HG02610 (cell line): ENCODE results near the gene SOX10.

Experiments used
- ATAC-seq: cut with Tn5 transposase; IDR thresholded peaks from one replicate; pipeline ENCODE4 v1.9.1; 2021; ENCODE audit warnings: mild to moderate bottlenecking, moderate library complexity; ENCODE audit not compliant: unreplicated experiment

SOX10 gene

DNA sequence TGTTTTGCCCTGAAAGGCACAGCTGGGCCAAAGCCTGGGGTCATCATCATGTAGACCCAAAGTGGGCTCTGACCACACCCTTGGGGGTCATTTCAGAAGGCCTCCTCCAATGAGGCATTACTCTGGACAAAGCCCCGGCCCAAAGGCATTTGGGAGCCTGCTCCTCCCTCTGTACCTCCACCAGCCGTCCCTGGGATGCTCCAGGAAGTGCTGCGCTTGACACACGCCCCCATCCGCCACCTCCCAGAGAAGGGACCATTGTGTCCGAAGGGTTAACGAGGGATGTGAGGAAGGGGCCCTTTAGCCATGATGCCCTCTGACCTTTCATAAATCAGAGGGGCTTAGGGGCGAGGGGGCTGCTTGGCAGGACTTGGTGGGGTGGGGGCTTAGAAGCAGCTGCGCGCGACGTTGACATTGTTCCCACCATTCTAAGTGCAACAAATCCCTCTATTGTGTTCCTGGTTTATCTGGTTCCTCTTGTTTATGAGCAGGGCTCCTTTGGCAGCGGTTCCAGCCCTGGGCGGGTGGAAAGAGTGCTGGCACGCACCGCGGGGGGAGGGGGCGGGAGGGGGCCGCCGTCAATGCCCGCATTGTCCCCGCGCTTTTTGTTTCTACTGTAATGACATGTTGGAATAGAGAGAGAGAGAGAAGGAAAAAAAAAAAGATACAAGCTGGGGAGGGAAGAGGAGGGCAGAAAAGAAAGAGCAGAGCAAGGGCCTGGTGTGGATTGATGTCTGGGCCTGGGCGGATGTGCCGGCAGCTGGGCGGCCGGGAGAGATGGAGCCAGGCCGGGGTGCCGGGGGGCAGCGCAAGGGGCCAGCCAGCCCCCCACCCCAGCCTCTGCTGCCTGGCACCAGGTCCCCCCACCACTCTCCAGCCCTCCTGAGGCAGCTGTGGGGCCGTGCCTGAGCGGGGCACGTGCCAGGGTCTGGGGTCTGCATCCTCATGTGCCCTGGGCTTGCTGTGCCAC lies 32.1 kb upstream of the SOX10 start:
- ATAC-seq = no peak

DNA sequence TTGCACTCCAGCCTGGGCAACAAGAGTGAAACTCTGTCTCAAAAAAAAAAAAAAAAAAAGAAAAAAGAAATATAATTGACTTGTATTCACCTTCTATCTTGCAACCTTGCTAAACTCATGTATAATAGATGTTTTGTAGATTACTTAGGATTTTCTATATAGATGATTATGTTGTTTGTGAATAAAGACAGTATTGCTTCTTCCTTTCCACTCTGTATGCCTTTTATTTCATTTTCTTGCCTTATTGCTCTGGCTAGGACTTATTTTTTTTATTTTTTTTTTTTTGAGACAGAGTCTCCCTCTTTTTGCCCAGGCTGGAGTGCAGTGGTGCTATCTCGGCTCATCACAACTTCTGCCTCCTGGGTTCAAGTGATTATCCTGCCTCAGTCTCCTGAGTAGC lies 29.7 kb upstream of the SOX10 start:
- ATAC-seq = no peak

DNA sequence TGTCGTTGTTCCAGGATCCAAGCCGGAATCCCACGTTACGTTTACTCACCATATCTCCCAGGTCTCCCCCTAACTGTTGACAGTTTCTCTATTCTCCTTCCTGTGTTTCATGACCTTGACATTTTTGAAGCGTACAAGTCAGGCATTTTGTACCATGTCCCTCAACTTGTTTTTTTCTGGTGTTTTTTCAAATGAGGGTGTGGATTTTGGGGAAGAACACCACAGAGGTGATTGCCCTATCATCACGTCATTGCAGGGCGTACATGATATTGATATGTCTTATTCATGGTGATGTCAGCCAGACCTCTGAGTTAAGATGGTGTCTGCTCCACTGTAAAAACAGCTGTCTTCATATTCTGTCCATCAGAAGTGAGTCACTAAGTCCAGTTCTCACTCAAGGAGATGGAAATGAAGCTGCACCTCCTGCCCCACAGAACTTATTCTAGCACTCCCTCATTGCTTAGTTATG lies 28.3 kb upstream of the SOX10 start:
- ATAC-seq = no peak

DNA sequence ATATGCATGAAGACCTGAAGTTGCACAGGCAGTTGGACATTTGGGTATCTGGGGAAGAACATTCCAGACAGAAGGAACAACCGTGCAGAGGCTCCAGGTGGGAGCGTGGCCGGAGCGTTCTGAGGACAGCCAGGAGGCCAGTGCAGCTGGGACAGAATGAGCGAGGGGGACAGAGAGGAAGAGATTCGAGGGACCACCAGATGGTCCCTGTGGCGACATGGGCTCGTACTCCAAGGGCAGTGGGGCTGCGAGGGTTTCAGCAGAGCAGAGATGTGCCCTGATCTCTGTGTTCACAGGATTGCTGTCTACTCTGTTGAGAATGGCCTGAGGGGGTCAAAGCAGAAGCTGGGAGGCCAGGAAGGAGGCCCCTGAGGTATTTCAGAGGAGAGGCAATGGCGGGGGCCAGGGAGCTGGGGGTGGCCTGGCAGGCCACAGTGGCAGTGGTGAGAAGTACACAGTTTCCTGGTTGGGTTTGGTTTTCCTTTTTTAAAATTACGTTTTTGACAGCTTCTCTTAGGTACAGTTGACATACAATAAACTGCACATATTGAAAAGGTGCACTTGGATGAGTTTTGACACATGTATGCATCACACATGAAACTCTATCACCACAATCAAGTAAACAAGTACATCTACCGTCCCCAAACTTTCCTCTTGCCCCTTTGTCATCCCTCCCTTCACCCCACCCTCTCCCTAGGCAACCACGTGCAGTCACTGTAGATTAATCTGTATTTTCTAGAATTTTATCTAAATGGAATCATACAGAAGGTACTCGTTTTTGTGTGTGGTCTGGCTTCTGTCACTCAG lies 24.8 kb upstream of the SOX10 start:
- no peak for ATAC-seq

DNA sequence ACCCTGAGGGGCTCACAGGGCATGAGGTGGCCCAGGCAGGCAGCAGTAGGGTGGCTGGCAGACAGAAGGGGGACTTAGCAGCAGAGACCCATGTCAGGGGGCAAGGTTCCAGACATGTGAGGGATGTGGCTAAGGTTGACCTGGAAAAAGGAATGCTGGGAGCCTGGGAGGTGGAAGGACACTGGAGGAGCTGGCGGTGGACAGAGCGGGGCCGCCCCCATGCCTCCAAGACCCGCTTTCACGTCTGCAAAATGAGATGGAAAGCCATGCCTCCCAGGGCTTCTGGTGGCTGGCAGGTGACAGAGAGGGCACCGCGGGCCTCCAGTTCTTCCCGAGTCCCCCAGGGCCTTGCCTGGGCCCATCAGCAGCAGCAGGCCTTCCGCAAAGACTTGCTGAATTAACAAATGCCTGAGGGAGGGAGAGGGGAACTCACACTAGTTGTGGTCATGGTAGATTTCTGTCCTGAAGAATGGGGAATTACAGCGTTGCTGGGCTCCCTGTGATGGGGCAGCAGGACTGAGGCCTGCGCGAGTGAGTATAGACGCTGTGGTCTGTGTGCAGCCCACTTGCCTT lies 23.1 kb upstream of the SOX10 start:
- ATAC-seq = no peak

DNA sequence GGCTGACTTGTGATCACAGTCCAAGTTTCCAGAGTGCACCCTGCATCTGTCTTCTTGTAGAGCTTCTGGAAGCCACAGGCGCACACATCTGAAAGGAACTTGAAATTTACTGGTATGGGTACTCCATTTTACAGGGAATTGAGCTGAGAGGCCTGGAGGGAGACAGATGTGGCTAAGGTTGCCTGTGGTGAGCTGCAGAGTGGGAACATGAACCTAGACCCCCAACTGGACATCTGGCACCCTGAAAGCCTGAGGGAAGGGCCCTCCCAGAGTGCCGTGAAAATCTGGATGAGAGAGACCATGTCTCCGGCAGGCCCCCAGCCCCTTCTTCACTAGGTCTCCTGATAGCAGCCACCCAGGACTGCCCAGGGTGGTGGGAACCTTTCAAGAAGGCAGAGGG lies 22.6 kb upstream of the SOX10 start:
- ATAC-seq = no peak

DNA sequence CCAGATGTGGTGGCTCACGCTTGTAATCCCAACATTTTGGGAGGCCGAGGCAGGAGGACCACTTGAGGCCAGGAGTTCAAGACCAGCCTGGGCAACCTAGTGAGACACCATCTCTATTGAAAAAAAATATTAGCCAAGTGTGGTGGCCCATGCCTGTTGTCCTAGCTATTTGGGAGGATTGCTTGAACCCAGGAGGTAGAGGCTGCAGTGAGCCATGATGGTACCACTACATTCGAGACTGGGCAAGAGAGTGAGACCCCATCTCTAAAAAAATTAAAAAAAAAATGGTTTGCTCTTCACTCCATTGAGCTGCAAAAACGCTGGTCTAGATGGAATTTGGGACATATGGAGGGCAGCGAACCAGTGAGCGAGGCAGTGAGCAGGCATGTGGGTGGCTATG lies 21.6 kb upstream of the SOX10 start:
- ATAC-seq = no peak

DNA sequence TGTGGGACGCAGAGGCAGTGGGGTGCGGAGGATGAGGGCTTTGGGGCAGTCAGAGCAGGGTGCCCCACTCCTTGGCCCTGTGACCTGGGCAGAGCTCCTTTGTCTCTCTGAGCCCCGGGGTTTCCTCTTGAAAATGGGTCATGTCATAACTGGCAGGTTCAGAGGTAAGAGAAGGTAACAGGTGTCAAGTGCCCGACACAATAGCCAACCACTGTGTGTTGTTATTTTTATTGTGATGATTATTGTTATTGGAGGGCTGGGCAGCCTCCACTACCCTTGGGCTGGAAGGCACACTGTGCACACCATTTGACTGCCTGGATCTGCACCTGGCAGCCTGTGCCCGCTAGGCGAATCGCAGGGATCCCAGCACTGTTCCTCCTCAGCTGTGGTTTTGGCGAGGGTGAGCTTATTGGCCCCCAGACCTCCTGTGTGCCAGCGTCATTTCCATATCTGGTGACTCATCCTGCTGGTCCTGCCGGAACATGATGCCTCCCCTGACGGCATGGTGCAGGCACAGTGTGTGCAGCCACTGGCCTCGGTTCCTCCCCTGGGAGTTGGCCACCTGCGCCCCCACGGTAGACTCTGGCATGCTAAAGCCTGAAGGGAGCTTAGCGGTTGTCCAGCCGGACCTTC lies 15.4 kb upstream of the SOX10 start:
- no peak for ATAC-seq

DNA sequence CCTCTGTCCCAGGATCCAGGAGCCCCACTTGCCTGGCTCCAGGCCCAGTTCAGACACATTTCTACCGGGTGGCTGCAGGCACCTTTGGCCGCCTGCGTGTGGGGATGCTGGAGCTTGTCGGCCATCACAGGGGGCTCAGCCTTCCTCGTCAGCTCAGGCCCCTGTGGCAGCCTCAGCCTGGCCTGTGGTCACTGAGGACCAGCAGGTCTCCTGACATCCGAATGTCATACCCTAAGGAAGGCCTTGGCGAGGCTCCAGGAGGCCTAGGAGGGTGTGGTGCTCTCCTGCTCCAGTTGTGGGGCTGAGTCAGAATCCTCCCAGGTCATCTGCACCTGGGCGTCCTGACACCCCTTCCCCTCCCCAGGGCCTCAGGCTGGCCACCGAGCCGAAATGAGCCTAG lies 14.9 kb upstream of the SOX10 start:
- no peak for ATAC-seq

DNA sequence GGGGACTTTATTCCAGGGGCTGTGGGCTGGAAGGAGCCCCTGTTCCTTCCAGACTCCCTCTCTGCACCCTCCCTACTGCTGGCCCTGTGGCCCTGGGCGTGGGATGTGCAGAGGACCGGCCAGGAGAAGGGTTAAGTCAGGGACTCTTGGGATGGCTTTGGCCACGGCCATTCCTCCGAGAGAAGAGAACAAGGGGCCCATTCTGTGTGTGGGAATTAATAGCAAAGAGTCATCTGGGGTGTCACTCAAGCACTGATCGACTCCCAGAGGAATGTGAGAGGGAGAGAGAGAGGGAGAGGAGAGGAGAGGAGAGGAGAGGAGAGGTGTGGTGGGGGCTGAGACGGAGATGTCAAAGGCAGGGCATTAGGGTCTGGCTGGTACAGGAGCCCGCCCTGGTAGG lies 14.2 kb upstream of the SOX10 start:
- ATAC-seq = no peak

DNA sequence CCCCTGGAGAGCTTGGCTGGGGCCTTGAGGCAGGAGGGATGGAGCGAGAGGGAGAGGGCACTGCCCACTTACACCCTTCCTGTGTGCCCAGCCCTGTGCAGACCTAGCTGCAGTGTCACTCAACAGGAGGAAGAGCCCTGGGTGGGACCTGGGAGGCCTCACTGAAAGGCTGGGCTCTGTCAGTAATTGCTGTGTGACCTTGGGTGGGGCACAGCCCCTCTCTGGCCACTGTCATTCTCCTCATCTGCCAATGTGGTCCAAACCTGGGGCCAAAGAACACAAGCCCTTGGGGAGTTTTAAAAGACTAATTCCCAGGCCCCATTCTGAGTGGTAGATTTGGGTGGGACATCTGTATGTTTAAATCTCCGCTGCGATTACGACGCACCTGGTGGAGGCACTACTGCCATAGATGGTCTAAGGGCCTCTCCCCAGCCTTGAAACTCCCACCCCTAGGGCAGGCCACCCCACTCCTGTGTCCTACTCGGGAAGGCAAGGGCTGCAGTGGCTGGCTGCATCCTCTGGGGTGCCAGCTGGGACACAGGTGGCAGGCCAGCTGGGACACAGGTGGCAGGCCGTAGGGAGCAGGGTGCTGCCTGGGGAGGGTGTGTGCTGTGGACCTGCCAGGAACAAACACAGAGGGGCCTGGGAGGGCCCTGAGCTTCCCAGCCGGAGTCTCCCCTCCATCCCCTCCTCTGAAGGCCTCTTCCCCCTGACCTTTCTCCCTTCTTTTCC lies 12.3 kb upstream of the SOX10 start:
- no peak for ATAC-seq

DNA sequence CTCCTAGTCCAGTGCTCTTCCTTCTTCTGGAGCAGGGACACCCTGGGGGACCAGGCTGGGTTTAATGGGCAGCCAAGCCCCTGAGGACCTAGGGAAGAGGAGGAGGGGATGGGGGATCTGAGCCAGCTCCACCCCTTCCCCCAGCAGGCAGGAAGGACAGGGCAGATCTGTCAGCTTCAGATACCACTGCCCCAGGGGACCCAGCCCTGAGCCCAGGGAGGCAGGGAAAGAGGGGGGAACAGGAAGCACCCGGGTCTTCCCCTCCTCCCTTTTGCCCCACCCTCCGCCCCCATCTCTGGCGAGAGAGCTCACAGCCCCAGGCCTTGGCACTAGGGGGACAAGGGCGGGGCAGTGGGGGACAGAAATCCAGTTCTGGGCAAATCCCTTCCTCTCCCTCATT lies 11.7 kb upstream of the SOX10 start:
- ATAC-seq = no peak

DNA sequence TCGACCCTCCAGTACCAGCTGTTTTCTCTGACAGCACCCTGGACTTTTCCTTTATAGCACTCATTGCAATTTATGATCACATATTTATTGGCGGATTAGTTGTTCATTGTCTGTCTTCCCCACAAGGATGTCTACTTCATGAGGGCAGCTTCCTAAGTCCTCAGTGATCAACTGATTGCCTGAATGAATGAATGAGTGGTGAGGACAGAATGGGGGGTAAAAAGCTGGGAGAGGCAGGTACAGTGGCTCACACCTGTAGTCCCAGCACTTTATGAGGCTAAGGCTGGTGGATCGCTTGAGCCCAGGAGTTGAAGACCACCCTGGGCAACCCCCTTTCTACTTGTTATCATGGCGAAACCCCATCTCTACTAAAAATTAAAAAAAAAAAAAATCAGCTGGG lies 11.1 kb upstream of the SOX10 start:
- ATAC-seq = no peak

DNA sequence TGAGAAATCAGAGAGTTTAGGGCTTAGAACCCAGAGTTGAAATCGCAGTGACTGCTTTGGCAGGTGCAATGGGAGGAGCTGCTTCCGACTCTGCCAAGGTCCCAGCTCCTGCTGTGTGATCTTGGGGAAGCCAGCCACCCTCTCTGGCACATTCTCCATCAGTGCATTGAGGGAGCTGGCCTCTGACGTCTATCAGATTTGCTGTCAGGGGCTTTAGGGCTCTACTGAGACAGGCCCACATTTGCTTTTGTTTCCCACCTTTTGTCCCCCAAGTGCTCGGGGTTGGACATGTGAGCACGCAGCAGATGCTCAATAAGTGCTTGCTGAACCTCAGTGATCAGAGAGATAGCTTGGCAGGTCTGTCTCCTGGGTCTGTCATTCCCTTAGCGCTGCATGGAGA lies 10.6 kb upstream of the SOX10 start:
- ATAC-seq = no peak

DNA sequence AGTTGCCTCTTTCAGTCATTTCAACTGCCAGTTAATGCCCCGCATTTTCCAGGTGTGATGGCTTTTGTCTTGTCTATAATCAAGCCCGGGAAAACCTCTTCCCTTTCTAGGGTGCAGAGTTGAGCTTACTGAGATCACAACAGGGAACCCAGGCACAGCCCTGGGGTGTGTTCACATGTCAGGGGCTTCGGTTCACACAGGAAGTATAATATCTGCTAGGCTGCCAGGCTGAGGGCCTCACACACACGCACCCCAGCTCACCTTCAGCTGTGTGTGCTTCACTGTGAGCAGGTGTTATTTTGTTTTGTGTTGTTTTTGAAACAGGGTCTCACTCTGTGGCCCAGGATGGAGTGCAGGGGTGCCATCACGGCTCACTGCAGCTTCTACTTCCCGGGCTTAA lies 9.7 kb upstream of the SOX10 start:
- ATAC-seq = no peak

DNA sequence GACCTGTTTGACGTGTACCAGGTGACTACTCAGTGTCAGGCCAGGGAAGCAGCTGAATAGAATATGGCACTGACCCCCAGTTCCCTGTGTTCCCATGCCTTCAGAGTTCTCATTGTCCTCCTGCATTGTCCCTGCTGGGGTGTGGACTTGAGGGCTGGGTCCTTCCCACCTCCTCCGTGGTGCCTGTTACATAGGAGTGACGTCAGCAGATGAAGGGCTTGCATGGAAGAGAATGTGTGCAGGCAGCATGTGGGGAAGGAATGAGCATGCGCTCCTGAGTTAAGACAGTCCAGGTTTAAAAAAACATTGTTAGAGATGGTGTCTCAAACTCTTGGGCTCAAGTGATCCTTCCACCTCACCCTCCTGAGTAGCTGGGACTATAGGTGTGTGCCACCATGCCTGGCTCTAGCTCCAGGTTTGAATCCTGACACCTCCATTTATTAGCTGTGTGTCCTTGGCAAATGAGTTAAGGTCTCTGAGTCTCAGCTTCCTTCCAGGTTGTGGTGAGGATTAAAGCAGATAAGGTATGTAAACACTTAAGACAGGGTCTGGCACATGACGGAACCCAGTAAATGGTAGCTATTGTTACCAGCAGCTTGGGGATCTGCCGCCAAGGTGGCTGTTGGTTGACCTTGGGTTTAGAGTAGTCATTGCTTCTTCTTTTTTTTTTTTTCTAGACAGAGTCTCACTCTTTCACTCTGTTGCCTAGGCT lies 7.5 kb upstream of the SOX10 start:
- no peak for ATAC-seq

DNA sequence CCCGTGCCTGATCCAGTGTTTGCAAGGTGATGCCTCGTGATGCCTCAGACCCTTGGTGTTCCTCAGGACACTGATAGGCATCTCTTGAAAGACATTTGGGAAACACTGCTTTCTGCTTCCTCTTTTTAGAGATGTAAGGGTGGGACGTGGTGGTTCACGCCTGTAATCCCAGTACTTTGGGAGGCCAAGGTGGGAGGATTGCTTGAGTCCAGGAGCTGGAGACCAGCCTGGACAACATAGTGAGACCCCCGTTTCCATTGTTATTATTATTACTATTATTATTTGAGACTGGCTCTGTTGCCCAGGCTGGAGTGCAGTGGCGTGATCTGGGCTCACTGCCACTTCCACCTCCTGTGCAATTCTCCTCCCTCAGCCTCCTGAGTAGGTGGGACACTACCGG lies 6.5 kb upstream of the SOX10 start:
- no peak for ATAC-seq

DNA sequence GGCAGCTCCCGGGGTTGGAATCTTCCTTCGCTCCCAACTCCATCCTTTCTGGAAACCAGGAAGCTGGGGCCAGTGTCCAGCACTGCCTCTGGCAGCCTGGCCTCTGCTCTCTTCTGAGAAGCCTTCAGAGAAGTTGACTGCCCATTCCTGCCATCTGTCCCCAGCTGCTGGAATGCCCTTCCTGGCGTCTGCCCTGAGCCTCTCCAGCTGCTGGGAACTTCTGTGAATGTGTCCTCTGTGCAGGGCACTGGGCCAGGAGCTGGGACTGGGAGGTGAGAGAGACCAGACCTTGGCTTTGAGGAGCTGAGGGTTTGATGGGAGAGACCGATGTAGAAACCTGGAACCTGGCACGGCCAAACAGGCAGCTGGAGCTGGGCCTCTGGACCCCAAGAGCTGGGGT lies 5.9 kb upstream of the SOX10 start:
- ATAC-seq = no peak

DNA sequence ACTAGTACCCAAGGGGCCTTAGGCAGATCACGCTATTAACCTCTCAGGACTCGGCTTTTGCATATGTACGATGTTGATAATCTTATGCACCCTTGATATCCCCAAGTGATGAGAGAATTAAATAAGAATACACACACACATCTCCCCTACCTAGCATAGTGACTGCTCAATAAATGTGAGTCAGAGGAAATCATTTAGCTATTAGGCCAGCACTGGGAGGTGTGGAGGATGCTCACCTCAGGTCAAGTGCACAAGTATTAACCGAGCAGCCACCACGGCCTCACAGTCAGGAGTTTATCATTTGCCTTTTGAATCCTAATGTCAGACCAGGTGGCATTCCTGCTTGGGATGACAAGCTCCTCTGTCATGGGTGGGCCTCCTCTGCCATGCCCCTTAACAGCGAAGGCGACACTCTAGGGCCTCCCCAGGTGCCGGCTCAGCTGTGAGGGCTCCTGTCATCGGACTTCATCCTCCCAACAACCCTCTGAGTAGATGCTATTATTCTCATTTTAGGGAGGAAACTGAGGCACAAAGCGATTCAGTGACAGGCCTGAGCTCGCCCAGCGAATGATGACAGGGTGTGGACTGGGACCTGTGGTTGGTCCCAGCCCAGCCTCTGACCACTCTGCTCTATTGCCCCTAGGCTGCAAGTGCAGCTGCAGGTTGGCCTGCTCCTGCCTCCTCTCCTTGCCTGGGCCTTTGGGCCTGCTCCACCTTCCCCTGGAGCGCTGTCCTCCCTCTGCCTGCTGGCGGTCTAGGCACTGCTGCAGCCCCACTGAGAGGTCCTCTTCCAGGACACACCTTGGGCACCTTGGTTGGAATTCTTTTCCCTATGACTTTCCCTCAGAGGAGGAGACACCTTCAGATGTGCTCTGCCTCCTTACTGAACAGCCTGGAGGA lies 5.0 kb upstream of the SOX10 start:
- no peak for ATAC-seq
